Activated gamma-delta T cell treated with anti-CD3 and anti-CD28 coated beads, Interleukin-2, amount 50 U/mL, for 16 hours (primary cell): Measurements from ENCODE around the gene IPO13.

ENCODE experiments used
- DNase-seq: peaks from one replicate; pipeline ENCODE4 v3.0.0-alpha.2; 2020; ENCODE audit warnings: low read depth

The IPO13 gene

GRCh38 chr1:43991200-43991475, 44.4 kb downstream of the IPO13 start:
- DNase-seq, result no peak

- DNase-seq, result peak; percentile 68
These were observed 44.9 kb downstream of the IPO13 start, which contains the start of gene CCDC24 for GRCh38 chr1:43991476-43992231. TSS of gene CCDC24 (plus strand) at chr1:43991599. CDS start at chr1:43991879, 280 bp downstream.

GRCh38 chr1:43992232-43992995, 45.7 kb downstream of the IPO13 start:
- no peak for DNase-seq

- DNase-seq, result no peak
These were observed 46.6 kb downstream of the IPO13 start for GRCh38 chr1:43993206-43993914.

GRCh38 chr1:43994071-43994470, 47.3 kb downstream of the IPO13 start:
- DNase-seq, result no peak

GRCh38 chr1:43994794-43995790, 48.3 kb downstream of the IPO13 start:
- DNase-seq, result no peak

- no peak for DNase-seq
These were observed 49.4 kb downstream of the IPO13 start for GRCh38 chr1:43995984-43996732.

- DNase-seq, result no peak
These were observed 50.0 kb downstream of the IPO13 start for GRCh38 chr1:43996733-43997115.

- DNase-seq, result no peak
These were observed 50.7 kb downstream of the IPO13 start for GRCh38 chr1:43997295-43997999.

- no peak for DNase-seq
These were observed 51.2 kb downstream of the IPO13 start for GRCh38 chr1:43998000-43998378.

GRCh38 chr1:43999455-43999854, 52.7 kb downstream of the IPO13 start:
- no peak for DNase-seq

- DNase-seq, result no peak
These were observed 53.4 kb downstream of the IPO13 start for GRCh38 chr1:44000122-44000665.

- DNase-seq, result no peak
These were observed 55.4 kb downstream of the IPO13 start for GRCh38 chr1:44002165-44002564.

GRCh38 chr1:44002606-44003157, 55.9 kb downstream of the IPO13 start:
- DNase-seq, result no peak

GRCh38 chr1:44008259-44008658, 61.5 kb downstream of the IPO13 start:
- no peak for DNase-seq

- no peak for DNase-seq
These were observed 64.3 kb downstream of the IPO13 start for GRCh38 chr1:44010935-44011471.

- DNase-seq, result no peak
These were observed 65.7 kb downstream of the IPO13 start for GRCh38 chr1:44012404-44012803.

GRCh38 chr1:44012941-44013609, 66.3 kb downstream of the IPO13 start:
- DNase-seq, result no peak

- DNase-seq, result no peak
These were observed 67.2 kb downstream of the IPO13 start for GRCh38 chr1:44013949-44014348.
